Liver (tissue), 9 donors: ENCODE data around the gene INSYN1. TPM values are rescaled to one million over a fixed set of nuclear protein-coding genes. Genes with fewer than 3 reads are reported as not detected.
"Not testable (repeated sequence)": the region's sequence is repeated elsewhere in the genome, so short reads cannot be mapped to it uniquely, and the experiment has no call there.

Experiments
- DNase-seq: peaks from one replicate; pipeline ENCODE4 v3.0.0-alpha.2; 2017; ENCODE audit warnings: low spot score
- H3K27ac ChIP-seq, 2 donors: one replicate each; pipeline ENCODE4 v1.7.0; 2013; ENCODE audit warnings: inconsistent platforms in 2 of 2, low read length in 2 of 2, control low read depth in 1 of 2, low read depth in 1 of 2, mild to moderate bottlenecking in 1 of 2
- H3K27me3 ChIP-seq, 4 donors: one replicate each; pipeline versions ENCODE4 v1.6.1 to v1.7.0; 2013; ENCODE audit warnings: low read length in 3 of 4, inconsistent platforms in 1 of 4, mild to moderate bottlenecking in 1 of 4, moderate library complexity in 1 of 4; ENCODE audit not compliant: control insufficient read depth in 4 of 4, insufficient read depth in 4 of 4
- H3K36me3 ChIP-seq, 4 donors: one replicate each; pipeline versions ENCODE4 v1.6.1 to v1.7.0; 2013; ENCODE audit warnings: low read length in 3 of 4, mild to moderate bottlenecking in 3 of 4, low read depth in 1 of 4, moderate library complexity in 1 of 4; ENCODE audit not compliant: control insufficient read depth in 4 of 4, insufficient read depth in 3 of 4
- H3K4me1 ChIP-seq, 4 donors: one replicate each; pipeline versions ENCODE4 v1.6.1 to v1.7.0; 2013; ENCODE audit warnings: low read length in 3 of 4, mild to moderate bottlenecking in 3 of 4, moderate library complexity in 1 of 4; ENCODE audit not compliant: control insufficient read depth in 4 of 4, insufficient read depth in 4 of 4
- H3K4me3 ChIP-seq, 3 donors: one replicate each; pipeline versions ENCODE4 v1.6.1 to v1.7.0; 2013; ENCODE audit warnings: low read length in 3 of 3, control low read depth in 1 of 3, low read depth in 1 of 3, mild to moderate bottlenecking in 1 of 3
- H3K9ac ChIP-seq, 2 donors: one replicate each; pipeline ENCODE4 v1.7.0; 2013; ENCODE audit warnings: low read length in 2 of 2, mild to moderate bottlenecking in 2 of 2, moderate library complexity in 2 of 2, control low read depth in 1 of 2, low read depth in 1 of 2
- H3K9me3 ChIP-seq, 4 donors: one replicate each; pipeline versions ENCODE4 v1.6.1 to v1.7.0; 2013; ENCODE audit warnings: low read length in 3 of 4; ENCODE audit not compliant: control insufficient read depth in 4 of 4
- FOXA2 ChIP-seq: IDR thresholded peaks from 2 replicates; pipeline ENCODE4 v1.6.1; 2016; ENCODE audit warnings: antibody characterized with exemption
- GABPA ChIP-seq, 2 donors: IDR thresholded peaks in 1 of 2; conservative IDR thresholded peaks in 1 of 2; 2 replicates each; pipeline ENCODE4 v1.6.1; 2016; ENCODE audit warnings: antibody characterized with exemption in 2 of 2, mild to moderate bottlenecking in 1 of 2, moderate library complexity in 1 of 2
- HNF4A ChIP-seq, 2 donors: conservative IDR thresholded peaks; 2 replicates each; pipeline ENCODE4 v1.6.1; 2016; ENCODE audit warnings: antibody characterized with exemption in 2 of 2, mild to moderate bottlenecking in 2 of 2
- HNF4G ChIP-seq: IDR thresholded peaks from 2 replicates; pipeline ENCODE4 v1.6.1; 2016; ENCODE audit warnings: antibody characterized with exemption
- JUND ChIP-seq, 2 donors: IDR thresholded peaks; 2 replicates each; pipeline ENCODE4 v1.6.1; 2016; ENCODE audit warnings: antibody characterized with exemption in 2 of 2
- NR2F2 ChIP-seq: IDR thresholded peaks from 2 replicates; pipeline ENCODE4 v1.6.1; 2016; ENCODE audit warnings: antibody characterized with exemption
- RAD21 ChIP-seq, 2 donors: IDR thresholded peaks; 2 replicates each; pipeline ENCODE4 v1.6.1; 2016; ENCODE audit warnings: antibody characterized with exemption in 2 of 2, mild to moderate bottlenecking in 2 of 2
- RXRA ChIP-seq, 2 donors: IDR thresholded peaks; 2 replicates each; pipeline ENCODE4 v1.6.1; 2017 to 2018; ENCODE audit warnings: antibody characterized with exemption in 2 of 2, mild to moderate bottlenecking in 1 of 2
- SP1 ChIP-seq: IDR thresholded peaks from 2 replicates; pipeline ENCODE4 v1.6.1; 2018; ENCODE audit warnings: antibody characterized with exemption, mild to moderate bottlenecking
- TAF1 ChIP-seq: conservative IDR thresholded peaks from 2 replicates; pipeline ENCODE4 v1.6.1; 2016; ENCODE audit warnings: antibody characterized with exemption, mild to moderate bottlenecking
- YY1 ChIP-seq: IDR thresholded peaks from 2 replicates; pipeline ENCODE4 v1.6.1; 2016; ENCODE audit warnings: antibody characterized with exemption, mild to moderate bottlenecking
- WGBS: extraction: QIAGEN DNeasy Blood & Tissue Kit; methylation state at CpG from one replicate; pipeline ENCODE4 v1.1.7; 2013; 5-methylcytosine and 5-hydroxymethylcytosine counted together
- polyA plus RNA-seq, 2 donors: library from polyadenylated mRNA; stranded (reverse) in 1 of 2; unstranded in 1 of 2; fragments of 200-250 nt in 1 of 2; fragments of >200 nt in 1 of 2; fragmentation: Nextera tagmentation in 1 of 2; extraction: Ambion mirVana in 1 of 2; gene quantifications; one replicate each; pipeline versions ENCODE4 v1.2.1 to v1.2.3, GENCODE V29; 2013 to 2015
- total RNA-seq, 2 donors: library from RNA; depleted of rRNA; stranded (reverse); fragments of >200 nt; gene quantifications; one replicate each; pipeline ENCODE4 v1.2.3, GENCODE V29; 2014
- TF ChIP-seq, protein P1 (sequence below): IDR thresholded peaks from 2 replicates; pipeline ENCODE4 v1.6.1; 2016; ENCODE audit warnings: antibody characterized with exemption
- TF ChIP-seq, protein P2 (sequence below): IDR thresholded peaks from 2 replicates; pipeline ENCODE4 v1.6.1; 2016; ENCODE audit warnings: antibody characterized with exemption
- TF ChIP-seq, protein P3 (sequence below): fragments of 150-350 bp; IDR thresholded peaks from 2 replicates; pipeline ENCODE4 v1.5.1; 2017; ENCODE audit warnings: improper control_type of control experiment, low read depth, low read length; ENCODE audit not compliant: missing input control
- TF ChIP-seq, protein P4 (sequence below): IDR thresholded peaks from 2 replicates; pipeline ENCODE4 v1.6.1; 2016; ENCODE audit warnings: antibody characterized with exemption, mild to moderate bottlenecking
- donor health status: healthy.
- donor health status: healthy.
- donor health status: healthy.
- donor health status: healthy.
- donor health status: healthy.

The INSYN1 gene
- total and polyA plus RNA-seq, 4 donors, result 0.16 to 0.37 (median 0.25) TPM; not detected in 1

DNA sequence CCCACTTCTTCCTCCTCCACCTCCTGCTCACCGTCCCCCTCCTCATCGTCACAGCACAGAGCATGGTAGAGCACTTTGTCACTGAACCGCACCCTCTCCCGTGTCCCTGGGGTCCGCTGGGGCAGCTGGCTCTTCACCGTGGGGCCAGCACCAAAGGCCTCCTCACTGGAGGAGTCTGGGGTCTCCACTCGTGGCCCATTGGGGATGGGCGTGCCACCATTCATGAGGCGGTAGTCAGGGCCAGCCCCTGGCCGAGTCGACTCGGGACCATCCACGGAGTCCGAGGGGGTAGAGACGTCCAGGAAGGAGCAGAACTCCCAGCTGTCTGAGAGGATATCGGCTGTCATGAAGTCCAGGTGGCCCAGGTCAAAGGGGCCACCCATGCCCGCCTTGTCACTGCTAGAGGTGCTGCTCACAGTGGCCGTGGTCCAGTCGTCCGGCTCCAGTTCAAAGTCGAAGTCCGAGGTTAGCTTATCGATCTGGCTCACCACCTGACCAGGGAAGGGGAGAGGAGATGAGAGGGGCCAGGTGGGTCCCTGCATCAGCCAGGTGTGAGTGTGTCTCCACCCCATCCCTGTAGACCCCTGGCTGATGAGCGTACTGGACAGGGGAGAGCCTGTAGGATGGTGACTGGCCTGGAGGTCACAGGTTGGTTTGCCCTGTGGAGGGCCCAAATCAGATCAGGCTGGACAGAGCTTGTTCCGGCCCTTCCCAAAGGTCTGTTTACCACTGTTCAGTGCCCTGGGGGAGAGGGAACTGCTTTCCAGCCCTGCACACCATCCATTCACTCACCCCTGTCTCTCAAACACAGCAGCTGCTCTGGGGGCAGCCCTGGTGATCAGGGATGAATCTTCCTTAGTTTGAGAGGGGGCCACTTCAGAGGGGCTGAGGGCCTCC, 12.8 kb downstream of the INSYN1 start:
- WGBS, result 69% methylated on average over 25 of the region's 25 CpGs
- H3K4me3 ChIP-seq, result no peak overlapping the region
- H3K9ac ChIP-seq, result no peak overlapping the region
- no peaks in the 10 kb centered on the region for H3K27me3 ChIP-seq
- no peaks in the 10 kb centered on the region for H3K36me3 ChIP-seq
- peak; percentile 45 to 58 for TF ChIP-seq RXRA (IDR thresholded peaks at IDR 0.05)
- peak; percentile 71 for TF ChIP-seq HNF4G
- TF ChIP-seq FOXA2, result no peak
- peak; percentile 87 to 92 for TF ChIP-seq HNF4A (conservative IDR thresholded peaks at IDR 0.05)
- peak; percentile 57 for TF ChIP-seq SP1
- peak; percentile 36 for TF ChIP-seq NR2F2
- H3K27ac ChIP-seq, result no peak overlapping the region
- DNase-seq, result peak; percentile 43
- H3K9me3 ChIP-seq, result no peaks in the 10 kb centered on the region
- H3K4me1 ChIP-seq, result peaks cover 0 to 9% (median 7%) of the 10 kb centered on the region in 4 donors

DNA sequence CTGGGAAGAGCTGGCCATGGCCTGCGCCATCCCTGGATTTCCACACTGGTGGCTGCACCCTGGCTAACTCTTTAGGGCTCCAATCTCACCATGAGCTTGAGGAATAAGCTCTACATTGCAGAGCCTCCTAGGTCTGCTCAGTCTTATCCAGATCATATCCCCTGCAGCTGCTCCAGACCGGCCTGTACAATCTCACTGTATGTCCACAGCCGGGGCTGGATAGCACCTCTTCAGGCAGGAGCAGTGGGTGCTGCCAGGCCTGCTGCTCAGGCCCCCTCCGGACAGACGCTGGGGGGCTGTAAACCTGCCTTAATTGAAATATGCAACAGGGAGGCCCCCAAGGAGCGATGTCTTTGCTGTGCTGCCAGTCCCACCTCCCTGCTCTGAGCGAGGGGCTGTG, 15.6 kb downstream of the INSYN1 start:
- no peak for DNase-seq
- Histone ChIP-seq H3K4me3 (no peak overlapping the region), H3K9me3 (no peaks in the 10 kb centered on the region), H3K9ac (no peak overlapping the region), H3K27ac (no peak overlapping the region), H3K36me3 (no peaks in the 10 kb centered on the region), H3K27me3 (no peaks in the 10 kb centered on the region), H3K4me1 (peaks cover 0 to 9% (median 7%) of the 10 kb centered on the region in 4 donors)
- 88% methylated on average over 7 of the region's 7 CpGs for WGBS
- TF ChIP-seq, protein P1, sequence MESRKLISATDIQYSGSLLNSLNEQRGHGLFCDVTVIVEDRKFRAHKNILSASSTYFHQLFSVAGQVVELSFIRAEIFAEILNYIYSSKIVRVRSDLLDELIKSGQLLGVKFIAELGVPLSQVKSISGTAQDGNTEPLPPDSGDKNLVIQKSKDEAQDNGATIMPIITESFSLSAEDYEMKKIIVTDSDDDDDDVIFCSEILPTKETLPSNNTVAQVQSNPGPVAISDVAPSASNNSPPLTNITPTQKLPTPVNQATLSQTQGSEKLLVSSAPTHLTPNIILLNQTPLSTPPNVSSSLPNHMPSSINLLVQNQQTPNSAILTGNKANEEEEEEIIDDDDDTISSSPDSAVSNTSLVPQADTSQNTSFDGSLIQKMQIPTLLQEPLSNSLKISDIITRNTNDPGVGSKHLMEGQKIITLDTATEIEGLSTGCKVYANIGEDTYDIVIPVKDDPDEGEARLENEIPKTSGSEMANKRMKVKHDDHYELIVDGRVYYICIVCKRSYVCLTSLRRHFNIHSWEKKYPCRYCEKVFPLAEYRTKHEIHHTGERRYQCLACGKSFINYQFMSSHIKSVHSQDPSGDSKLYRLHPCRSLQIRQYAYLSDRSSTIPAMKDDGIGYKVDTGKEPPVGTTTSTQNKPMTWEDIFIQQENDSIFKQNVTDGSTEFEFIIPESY, result no peak
- TF ChIP-seq TAF1 (no peak), HNF4G (no peak), HNF4A (conservative IDR thresholded peaks at IDR 0.05) (no peak), GABPA (IDR thresholded peaks at IDR 0.05 in 1 of 2, conservative IDR thresholded peaks at IDR 0.05 in 1 of 2) (no peak), RAD21 (IDR thresholded peaks at IDR 0.05) (no peak), YY1 (no peak)
- TF ChIP-seq, protein P2, sequence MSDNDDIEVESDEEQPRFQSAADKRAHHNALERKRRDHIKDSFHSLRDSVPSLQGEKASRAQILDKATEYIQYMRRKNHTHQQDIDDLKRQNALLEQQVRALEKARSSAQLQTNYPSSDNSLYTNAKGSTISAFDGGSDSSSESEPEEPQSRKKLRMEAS, result no peak

DNA sequence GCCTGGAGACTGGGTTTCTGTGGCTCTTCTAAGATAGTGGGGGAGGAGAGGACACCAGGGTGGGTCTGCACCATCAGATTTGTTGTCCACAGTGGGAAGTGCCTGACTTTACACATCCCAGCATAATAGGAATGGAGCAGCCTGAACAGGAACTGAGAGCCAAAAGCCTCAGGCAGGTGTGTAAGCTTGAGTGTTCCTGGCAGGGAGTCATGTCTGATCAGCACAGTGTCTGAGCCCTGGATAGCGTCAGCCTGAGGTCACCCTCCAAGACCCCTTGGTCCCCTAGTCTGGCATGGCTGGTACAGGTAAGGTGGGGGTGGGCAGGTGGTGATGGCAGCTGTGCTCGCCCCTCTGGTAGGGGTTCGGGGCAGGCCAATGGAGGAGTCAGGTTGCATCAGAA, 20.2 kb downstream of the INSYN1 start:
- H3K27me3 ChIP-seq, result no peaks in the 10 kb centered on the region
- H3K9me3 ChIP-seq, result no peaks in the 10 kb centered on the region
- no peaks in the 10 kb centered on the region for H3K36me3 ChIP-seq
- H3K4me1 ChIP-seq, result no peaks in the 10 kb centered on the region
- DNase-seq, result no peak
- H3K27ac ChIP-seq, result no peak overlapping the region
- H3K9ac ChIP-seq, result no peak overlapping the region
- no peak for TF ChIP-seq TAF1
- no peak for TF ChIP-seq JUND (IDR thresholded peaks at IDR 0.05)
- TF ChIP-seq, protein P3, sequence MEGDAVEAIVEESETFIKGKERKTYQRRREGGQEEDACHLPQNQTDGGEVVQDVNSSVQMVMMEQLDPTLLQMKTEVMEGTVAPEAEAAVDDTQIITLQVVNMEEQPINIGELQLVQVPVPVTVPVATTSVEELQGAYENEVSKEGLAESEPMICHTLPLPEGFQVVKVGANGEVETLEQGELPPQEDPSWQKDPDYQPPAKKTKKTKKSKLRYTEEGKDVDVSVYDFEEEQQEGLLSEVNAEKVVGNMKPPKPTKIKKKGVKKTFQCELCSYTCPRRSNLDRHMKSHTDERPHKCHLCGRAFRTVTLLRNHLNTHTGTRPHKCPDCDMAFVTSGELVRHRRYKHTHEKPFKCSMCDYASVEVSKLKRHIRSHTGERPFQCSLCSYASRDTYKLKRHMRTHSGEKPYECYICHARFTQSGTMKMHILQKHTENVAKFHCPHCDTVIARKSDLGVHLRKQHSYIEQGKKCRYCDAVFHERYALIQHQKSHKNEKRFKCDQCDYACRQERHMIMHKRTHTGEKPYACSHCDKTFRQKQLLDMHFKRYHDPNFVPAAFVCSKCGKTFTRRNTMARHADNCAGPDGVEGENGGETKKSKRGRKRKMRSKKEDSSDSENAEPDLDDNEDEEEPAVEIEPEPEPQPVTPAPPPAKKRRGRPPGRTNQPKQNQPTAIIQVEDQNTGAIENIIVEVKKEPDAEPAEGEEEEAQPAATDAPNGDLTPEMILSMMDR, result no peak
- TF ChIP-seq RXRA (IDR thresholded peaks at IDR 0.05), result no peak
- TF ChIP-seq, protein P4, sequence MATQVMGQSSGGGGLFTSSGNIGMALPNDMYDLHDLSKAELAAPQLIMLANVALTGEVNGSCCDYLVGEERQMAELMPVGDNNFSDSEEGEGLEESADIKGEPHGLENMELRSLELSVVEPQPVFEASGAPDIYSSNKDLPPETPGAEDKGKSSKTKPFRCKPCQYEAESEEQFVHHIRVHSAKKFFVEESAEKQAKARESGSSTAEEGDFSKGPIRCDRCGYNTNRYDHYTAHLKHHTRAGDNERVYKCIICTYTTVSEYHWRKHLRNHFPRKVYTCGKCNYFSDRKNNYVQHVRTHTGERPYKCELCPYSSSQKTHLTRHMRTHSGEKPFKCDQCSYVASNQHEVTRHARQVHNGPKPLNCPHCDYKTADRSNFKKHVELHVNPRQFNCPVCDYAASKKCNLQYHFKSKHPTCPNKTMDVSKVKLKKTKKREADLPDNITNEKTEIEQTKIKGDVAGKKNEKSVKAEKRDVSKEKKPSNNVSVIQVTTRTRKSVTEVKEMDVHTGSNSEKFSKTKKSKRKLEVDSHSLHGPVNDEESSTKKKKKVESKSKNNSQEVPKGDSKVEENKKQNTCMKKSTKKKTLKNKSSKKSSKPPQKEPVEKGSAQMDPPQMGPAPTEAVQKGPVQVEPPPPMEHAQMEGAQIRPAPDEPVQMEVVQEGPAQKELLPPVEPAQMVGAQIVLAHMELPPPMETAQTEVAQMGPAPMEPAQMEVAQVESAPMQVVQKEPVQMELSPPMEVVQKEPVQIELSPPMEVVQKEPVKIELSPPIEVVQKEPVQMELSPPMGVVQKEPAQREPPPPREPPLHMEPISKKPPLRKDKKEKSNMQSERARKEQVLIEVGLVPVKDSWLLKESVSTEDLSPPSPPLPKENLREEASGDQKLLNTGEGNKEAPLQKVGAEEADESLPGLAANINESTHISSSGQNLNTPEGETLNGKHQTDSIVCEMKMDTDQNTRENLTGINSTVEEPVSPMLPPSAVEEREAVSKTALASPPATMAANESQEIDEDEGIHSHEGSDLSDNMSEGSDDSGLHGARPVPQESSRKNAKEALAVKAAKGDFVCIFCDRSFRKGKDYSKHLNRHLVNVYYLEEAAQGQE, result no peak
- TF ChIP-seq NR2F2, result no peak
- WGBS, result 64% methylated on average over 3 of the region's 3 CpGs
- H3K4me3 ChIP-seq, result no peak overlapping the region

DNA sequence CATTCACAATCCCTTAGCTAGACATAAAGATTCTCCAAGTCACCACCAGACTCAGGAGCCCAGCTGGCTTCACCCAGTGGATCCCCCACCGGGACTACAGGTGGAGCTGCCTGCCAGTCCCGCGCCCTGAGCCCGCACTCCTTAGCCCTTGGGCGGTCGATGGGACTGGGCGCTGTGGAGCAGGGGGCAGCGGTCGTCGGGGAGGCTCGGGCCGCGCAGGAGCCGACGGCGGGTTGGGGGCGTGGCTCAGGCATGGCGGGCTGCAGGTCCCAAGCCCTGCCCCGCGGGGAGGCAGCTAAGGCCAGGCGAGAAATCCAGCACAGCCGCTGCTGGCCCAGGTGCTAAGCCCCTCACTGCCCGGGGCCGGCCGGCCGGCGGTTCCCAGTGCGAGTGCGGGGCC, 21.1 kb downstream of the INSYN1 start:
- not testable (repeated sequence) for H3K27me3 ChIP-seq, H3K4me1 ChIP-seq, H3K9me3 ChIP-seq, H3K27ac ChIP-seq, H3K9ac ChIP-seq, DNase-seq, H3K36me3 ChIP-seq, H3K4me3 ChIP-seq
- 96% methylated on average over 29 of the region's 29 CpGs for WGBS
